ENCODE measurements around the gene TMEM174.
"Not testable (repeated sequence)": the region's sequence is repeated elsewhere in the genome, so short reads cannot be mapped to it uniquely, and the experiment has no call there.

The TMEM174 gene

DNA sequence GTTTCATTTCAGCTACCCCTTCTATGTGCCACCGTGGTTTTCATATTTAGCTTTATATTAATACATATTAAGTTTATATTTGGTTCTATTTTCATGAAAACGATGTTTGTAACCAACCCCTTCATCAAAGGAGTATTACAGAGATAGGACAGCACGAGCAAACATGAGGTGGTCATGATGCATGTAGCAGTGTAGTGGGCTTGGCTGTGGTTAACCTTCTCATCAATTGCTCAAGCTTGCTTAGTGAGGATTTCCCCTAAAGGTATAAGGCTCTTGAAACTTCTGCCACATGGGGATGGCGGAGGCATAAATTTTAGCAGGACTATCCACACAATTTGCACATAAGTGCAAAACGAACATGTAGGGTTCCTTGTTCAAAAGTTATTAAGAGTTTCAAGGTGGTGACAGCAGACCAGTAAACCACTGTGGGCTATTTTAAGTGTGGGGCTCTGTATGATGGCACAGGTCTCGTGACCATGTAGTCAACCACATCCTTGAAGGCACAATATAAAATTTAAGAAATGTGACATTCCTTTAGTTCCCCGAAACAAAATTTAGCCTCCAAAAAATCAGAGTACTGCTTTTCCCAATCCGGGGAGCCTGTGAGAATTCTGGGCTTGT is 24.8 kb downstream of the TMEM174 start:
- DNase-seq: no peak

DNA sequence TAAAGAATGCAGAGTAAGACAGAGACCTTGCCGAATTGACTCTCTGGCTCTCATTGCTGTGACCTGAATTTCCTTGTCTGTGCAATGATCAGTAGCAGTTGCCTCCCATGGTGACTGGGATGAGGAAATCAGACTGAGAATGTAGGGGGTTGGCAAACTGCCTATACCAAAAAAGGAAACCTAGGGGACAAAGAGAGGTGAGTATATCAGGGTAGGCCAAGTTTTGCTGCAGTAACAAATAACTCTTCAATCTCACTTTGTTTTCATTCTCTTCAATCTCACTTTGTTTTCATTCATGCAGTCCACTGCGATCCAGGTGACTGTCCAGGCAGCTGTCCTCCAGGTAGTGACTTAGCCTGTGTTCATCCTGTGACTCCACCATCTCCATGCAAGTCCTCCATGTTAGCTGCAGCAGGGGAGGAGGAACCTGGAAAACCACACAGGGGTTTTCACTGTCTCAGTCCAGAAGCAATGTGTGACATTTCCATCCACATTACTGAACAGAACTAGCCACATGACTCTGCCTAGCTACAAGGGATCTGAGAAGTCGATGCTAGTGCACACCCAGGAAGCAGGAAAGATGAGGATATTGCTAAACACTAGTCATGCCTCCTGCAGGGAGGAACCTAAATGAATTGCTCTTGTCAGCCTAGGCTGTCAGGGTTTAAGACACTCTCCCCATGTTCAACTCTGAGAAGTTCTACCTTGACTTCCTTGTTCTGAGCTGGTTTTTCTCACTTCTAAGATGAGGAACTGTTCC is 26.0 kb downstream of the TMEM174 start:
- no peak for DNase-seq

DNA sequence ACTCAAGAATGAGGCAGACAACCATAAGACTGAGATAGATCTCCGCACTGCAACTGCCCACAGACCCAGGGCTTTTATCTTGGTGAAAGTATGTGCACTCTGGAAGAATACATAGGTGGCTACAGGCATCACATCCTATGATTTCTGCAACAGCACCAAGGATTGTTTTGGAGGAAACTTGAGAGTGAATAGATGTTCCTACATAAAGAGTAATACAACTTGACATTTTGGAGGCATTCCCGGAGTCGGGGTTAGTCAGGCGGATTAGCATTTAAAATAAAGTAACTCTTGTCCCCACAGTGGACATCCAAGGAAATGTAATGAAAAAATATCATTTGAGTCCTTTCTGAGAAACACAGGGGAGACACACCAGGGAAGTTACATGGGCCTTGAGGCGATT is 26.7 kb downstream of the TMEM174 start:
- DNase-seq: no peak

DNA sequence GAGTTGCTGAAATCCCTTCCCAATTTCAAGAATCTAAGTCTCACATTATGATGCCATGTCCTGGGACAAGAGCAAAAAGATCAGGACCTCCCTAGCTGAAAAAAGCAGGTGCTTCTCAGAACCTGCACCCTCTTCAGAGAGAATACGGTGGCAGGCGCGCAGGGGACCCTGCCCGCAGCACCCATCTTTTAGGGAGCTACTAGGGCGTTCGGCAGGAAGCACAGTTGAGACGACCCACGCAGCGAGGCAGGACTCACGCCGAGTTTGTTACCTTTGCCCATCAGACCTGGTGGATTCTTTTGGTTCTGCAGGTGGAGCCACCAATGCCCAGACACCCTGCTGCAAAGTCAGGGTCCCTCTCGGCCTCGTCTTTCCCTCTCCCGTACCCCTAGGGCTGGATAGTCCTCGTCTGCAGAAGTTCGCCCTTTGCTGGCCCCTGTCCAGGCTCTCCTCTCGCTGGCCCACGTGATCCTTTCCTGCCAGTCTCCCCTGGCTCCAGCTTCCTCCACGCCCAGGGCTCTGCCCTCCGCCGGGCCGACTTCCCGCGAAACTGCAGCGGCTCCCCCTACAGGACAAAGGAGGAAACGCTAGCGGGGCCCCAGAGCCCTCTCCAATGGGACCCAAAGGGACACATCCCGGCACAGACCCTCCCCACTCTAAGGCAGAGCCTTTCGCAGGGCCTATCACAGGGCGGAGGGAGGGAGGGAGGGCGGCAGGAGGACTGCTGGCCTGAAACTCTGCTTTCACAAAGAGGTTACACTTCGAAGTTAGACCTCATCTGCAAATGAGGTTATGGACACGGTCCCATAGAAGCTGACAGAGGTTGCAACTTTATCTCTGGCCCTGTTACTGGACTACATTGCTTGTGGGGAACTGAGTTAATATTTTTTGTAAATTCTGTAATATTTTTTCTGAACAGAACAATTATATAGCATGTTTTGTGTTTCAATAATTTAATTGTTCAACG is 28.8 kb downstream of the TMEM174 start:
- peak; percentile 78 to 88 for DNase-seq

DNA sequence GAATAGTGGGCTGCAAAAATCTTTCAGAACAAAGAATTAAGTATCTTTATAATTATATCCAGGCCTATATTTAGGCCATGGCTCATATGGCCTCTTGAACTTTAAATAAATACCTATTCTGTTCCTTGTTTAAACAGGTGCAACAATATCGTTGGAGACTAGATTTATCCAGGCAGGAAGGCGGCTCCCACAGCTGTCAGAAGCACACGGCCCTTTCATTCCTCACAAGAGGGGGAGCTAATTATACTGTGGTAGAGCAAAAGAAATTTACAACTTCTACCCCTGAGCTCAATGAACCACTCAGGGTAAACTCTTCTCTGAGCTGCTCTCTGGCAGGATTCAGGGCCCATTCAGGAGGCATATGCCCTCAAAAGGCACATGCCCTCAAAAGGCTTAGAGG is 31.3 kb downstream of the TMEM174 start:
- peak; percentile 84 to 94 for DNase-seq

DNA sequence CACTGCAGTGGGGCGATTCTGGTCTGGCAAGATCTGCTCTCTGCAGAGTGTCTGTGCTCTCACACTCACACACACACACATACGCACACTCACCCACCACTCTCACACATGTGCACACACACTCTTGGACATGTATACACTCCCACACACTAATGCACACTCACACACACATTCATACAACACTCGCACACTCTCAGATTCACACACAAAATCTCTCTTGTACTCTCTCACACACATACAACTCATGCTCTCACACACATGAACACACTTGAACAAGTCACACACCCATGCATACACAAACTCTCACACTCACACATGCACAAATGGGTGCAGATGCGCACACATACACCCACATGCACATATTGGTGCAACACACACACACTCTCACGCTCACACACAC is 31.7 kb downstream of the TMEM174 start:
- DNase-seq: no peak

DNA sequence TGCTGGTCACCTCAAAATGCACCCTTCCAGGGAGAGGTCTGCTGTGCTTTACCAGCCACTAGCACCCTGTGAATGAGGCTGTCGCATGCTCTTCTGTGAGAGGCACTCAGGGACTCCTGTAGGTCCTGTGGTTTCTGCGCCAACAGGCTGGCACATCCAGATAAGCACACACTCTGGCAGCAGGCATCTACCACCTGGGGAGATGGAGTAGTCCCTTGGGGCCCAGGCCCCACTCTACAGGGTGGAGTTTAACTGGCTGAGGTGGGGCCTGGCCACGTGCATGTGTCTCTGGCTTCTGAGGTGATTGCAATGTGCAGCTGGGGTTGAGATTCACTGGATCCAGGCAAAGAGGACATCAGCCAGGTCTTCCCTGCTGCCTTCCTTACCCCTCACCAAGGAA is 32.3 kb downstream of the TMEM174 start:
- DNase-seq: peak in 1 of 2 experiments; percentile 64

DNA sequence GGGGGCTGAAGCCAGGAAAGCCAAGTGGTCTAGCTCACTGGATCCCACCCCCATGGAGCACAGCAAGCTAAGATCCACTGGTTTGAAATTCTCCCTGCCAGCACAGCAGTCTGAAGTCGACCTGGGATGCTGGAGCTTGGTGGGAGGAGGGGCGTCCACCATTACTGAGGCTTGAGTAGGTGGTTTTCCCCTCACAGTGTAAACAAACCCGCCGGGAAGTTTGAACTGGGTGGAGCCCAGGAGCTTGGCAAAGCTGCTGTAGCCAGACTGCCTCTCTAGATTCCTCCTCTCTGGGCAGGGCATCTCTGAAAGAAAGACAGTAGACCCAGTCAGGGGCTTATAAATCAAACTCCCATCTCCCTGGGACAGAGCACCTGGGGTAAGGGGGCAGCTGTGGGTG is 34.2 kb downstream of the TMEM174 start:
- not testable (repeated sequence) for DNase-seq

DNA sequence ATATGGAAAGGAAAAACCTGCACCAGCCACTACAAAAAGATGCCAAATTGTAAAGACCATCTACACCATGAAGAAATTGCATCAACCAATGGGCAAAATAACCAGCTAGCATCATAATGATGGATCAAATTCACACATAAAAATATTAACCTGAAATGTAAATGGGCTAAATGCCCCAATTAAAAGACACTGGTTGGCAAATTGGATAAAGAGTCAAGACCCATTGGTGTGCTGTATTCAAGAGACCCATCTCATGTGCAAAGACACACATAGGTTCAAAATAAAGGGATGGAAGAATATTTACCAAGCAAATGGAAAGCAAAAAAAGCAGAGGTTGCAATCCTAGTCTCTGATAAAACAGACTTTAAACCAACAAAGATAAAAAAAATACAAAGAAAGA is 36.1 kb downstream of the TMEM174 start:
- not testable (repeated sequence) for DNase-seq

DNA sequence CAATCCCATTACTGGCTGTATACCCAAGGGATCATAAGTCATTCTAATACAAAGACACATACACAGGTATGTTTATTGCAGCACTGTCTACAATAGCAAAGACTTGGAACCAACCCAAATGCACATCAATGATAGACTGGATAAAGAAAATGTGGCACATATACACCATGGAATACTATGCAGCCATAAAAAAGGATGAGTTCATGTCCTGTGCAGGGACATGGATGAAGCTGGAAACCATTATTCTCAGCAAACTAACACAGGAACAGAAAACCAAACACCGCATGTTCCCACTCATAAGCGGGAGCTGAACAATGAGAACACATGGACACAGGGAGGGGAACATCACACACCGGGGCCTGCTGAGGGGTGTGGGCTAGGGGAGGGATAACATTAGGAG is 39.7 kb downstream of the TMEM174 start:
- not testable (repeated sequence) for DNase-seq

DNA sequence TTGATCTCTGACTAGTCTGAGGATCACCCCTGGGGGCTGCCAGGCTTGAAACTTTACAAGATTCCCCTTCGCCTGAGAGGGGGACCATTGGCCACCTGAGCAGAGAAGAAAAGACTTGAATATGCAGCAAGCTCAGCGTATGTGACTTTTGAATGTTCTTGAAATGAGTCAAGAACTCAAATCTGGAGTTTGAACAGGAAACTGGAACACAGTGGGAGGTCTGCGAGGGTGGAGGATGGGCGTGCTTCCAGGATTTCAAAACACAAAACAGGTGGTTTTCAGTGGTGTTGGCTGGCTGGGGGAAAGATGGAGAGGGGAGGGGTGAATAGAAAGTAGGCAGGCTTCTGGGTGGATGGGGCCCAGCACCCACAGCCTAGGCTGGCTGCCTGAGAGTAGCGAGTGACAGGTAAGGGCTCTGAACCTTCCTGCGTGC is 40.6 kb downstream of the TMEM174 start:
- DNase-seq: no peak

DNA sequence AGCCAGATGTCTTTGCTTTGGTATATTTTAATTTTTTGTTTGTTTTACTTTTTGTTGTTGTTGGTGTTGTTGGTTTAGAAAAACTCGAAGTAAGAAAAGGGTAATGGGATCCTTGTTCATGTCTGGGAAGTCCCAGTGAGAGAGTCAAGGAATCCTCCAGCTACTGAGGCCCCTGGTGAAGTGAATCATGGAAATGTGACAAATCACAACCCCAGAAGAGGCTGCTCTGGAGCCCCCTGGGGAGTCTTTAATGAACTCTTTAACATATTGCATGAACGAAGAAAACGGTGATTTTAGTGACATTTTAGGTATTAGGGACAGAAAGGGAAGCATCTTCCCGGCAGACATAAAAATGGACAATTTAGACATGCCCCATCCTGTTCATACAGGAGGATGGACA is 41.3 kb downstream of the TMEM174 start:
- DNase-seq: no peak

DNA sequence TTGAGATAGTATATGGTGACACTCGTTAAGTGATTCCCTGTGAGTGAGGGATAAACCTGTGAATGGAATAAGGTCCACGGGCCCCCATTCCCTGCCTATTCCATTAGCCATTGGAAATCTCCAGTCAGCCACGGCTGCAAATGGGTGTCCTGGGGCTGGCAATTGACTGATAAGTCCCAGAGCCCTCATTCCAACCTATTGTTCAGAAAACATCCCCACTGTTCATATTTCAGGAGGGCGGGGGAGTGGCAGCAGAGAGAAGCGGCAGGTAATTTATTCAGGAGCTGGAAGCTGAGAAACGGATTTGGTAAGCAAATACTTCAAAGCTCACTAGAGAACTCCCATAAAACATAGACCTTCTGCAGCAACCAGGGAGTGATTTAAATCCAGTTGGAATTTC is 42.0 kb downstream of the TMEM174 start:
- DNase-seq: peak; percentile 89 to 90

DNA sequence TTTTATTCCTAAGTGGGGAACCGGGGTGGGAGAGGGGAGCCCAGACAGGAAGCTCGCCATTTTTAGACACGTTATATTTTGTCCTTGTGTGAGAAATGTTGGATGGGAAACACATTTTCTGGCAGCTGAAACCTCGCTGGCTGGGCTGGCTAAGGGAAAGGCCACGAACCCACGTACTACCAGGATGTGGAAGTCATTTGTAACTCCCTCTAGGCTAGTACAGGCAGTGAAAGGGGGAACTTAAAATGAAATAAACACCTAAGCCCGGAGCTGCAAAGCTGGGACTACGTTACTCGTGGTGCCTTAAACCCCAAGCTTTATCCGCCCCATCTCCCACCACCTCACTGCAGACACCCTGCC is 42.5 kb downstream of the TMEM174 start:
- peak in 1 of 2 experiments; percentile 60 for DNase-seq

DNA sequence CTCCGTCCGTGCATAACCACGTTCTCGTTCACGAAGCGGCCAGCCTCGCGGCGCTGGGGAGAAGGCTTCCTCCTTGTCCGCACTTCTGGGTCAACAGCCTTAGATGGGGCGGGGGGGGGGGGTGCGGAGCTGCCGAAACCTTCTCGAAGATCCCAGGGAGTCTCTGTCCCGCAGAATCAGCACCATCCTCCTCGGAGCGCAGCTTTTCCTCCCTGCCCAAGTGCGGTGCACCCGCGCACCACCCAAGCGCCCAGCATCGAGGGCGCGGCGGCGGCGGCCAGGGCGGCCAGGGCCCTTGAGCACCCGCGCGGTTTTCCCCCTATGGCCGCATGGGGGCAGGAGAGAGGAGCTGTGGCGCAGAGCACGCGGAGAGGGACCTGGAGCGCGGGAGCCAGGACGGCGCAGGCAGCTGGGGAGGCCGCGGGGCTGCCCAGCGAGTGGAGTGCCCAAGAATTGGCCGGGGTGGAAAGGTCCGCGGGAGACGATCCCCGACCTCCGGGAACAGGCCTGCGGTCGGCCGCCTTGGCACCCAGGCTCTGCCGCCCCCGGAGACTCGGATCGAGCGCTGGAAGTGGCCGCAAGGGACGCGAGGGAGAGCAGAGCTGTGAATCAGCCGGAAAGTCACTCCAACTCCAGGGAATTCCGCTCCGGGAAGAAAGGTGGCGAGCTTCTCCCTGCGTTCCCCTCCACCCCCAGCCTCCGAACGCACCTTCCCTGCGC is 43.1 kb downstream of the TMEM174 start:
- DNase-seq: peak; percentile 69 to 84

DNA sequence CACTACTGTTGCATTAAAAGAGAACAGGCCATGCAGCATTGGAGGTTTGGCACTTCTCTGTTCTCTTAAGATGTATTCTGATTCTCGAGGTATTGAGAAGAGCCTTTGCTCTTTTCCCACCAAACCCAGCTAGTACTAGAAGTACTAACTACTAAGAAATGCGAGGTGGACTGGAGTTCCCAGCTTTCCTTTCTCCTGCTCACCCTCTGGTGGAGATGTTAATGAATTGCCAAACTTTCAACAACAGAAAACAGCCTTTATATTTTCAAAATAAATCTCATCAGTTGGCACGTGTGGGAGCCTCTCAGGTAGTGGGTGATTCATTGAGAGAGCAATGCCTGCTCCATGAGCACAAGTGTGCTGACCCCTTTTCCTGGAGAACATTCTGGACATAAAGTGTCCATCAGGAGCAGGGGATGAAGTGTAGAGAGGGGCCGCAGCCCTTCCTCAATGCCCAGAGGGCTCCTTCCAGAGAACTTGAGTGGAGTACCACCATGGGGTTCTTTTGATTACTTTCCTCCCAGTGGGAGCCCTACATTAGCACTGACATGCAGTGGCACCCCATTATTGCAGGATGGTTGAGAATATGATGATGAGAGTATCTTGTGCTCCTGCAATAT is 45.7 kb downstream of the TMEM174 start:
- no peak for DNase-seq

DNA sequence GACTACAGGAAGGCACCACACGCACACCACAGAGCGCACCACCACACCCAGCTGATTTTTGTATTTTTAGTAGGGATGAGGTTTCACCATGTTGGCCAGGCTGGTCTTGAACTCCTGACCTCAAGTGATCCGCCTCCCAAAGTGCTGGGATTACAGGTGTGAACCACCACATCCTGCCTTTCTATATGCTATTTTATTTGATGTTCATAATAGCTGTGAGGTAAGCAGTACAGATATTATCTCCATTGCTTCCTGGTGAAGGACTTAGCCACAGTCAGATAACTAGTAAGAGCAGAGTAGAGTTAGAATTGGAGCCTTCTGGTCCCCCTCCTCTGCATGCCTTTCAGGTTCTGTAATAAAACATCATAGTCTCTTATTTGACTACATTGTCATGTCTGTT is 46.3 kb downstream of the TMEM174 start:
- not testable (repeated sequence) for DNase-seq

DNA sequence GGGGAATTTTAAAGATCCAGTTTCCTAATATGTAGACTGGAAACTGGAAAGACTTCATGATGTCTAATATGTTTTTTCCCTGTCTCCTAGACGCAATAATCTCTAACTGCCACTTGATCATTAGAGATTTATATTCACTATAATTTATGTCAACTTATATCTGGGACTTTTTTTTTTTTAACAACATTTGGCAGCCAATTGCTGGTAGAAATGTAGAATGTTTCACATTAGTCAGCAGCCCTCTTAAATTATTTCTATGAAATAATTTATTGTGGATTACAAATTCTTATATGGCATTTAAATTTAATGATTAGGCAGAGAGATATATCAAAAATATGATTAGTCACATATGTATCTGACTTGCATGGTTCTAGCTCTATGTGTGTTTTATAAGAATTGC is 48.2 kb downstream of the TMEM174 start:
- DNase-seq: no peak

DNA sequence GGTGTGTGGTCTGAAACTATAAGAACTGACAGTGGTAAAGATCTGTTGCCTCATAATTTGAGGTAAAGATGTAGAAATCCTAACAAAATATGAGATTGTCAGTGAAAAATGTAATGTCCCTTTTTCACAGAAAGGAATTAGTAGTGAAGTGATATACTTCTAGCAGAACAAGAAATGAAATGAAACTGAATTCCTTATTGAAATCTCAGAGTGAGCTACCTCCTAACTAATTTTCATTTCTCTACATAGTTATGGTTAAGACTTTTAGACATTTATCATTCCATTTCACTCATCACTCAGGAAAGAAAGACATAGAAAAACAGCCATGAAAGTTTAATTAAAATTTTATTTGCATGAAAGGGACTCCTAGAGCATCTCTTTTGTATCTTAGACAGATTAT is 48.7 kb downstream of the TMEM174 start:
- DNase-seq: no peak

DNA sequence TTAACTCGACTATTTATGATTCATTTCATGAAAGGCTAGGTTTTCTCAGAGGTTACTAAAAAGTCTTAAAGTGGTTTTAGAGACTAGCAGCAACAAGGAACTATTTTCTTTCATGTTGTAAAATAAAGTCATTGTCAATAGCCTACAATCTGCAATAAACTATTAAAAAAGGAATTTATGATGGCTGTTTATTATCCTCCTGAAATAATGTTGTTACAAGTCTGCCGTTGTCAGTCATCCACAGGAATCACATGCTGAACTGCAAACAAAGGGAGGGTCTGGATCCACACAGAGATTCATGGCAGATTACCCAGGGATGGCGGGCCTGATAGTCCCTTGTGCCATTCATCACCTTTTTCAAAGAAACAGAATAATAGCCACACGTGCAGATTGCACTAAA is 49.2 kb downstream of the TMEM174 start:
- DNase-seq: no peak

Measured in NCI-H187 (cell line).